Measurements from ENCODE around the gene THRB. TPM values are rescaled to one million over a fixed set of nuclear protein-coding genes. Genes with fewer than 3 reads are reported as not detected.

The THRB gene
- total RNA-seq, 3 donors from 2014 or later, result 29.8 to 40.2 (median 39.2) TPM

- Histone ChIP-seq H3K9me3 (no peaks in the 10 kb centered on the region), H3K27me3 (no peaks in the 10 kb centered on the region), H3K4me3 (no peak overlapping the region), H3K4me1 (no peaks in the 10 kb centered on the region), H3K27ac (no peak overlapping the region), H3K36me3 (no peaks in the 10 kb centered on the region)
- DNase-seq (ENCODE audit: low spot score in 2 of 2), result no peak
- TF ChIP-seq CTCF (IDR thresholded peaks at IDR 0.05), result no peak
- TF ChIP-seq POLR2AphosphoS5 (IDR thresholded peaks at IDR 0.05), result no peak
- no peak for TF ChIP-seq POLR2A (IDR thresholded peaks at IDR 0.05)
- intact Hi-C loops (cut with DNase I; ENCODE audit: low total_unique reads), result no loop called here
Measured at GRCh38 chr3:24162929-24163328, 331.7 kb downstream of the THRB start.

GRCh38 chr3:24161841-24162240, 332.8 kb downstream of the THRB start:
- Histone ChIP-seq H3K4me3 (peak overlapping the region in 1 of 3 donors; percentile 35), H3K9me3 (no peaks in the 10 kb centered on the region), H3K36me3 (no peaks in the 10 kb centered on the region), H3K27ac (no peak overlapping the region), H3K27me3 (no peaks in the 10 kb centered on the region), H3K4me1 (no peaks in the 10 kb centered on the region)
- no peak for DNase-seq (ENCODE audit: low spot score in 2 of 2)
- intact Hi-C loops (cut with DNase I; ENCODE audit: low total_unique reads), result no loop called here
- TF ChIP-seq CTCF (IDR thresholded peaks at IDR 0.05) (no peak), POLR2A (IDR thresholded peaks at IDR 0.05) (no peak)

- intact Hi-C loops (cut with DNase I; ENCODE audit: low total_unique reads), result no loop called here
- no peak for DNase-seq (ENCODE audit: low spot score in 2 of 2)
- Histone ChIP-seq H3K27me3 (no peaks in the 10 kb centered on the region), H3K4me3 (no peak overlapping the region), H3K4me1 (no peaks in the 10 kb centered on the region), H3K9me3 (no peaks in the 10 kb centered on the region), H3K36me3 (no peaks in the 10 kb centered on the region), H3K27ac (no peak overlapping the region)
- TF ChIP-seq POLR2AphosphoS5 (IDR thresholded peaks at IDR 0.05), result no peak
- no peak for TF ChIP-seq CTCF (IDR thresholded peaks at IDR 0.05)
- no peak for TF ChIP-seq POLR2A (IDR thresholded peaks at IDR 0.05)
Measured at GRCh38 chr3:24160424-24161095, 334.1 kb downstream of the THRB start.

GRCh38 chr3:24158761-24159454, 335.7 kb downstream of the THRB start:
- H3K27me3 ChIP-seq, result no peaks in the 10 kb centered on the region
- no peak for TF ChIP-seq POLR2AphosphoS5 (IDR thresholded peaks at IDR 0.05)
- no peak for TF ChIP-seq POLR2A (IDR thresholded peaks at IDR 0.05)
- no peak for TF ChIP-seq CTCF (IDR thresholded peaks at IDR 0.05)
- no peak overlapping the region for H3K4me3 ChIP-seq
- H3K9me3 ChIP-seq, result no peaks in the 10 kb centered on the region
- H3K27ac ChIP-seq, result no peak overlapping the region
- H3K36me3 ChIP-seq, result no peaks in the 10 kb centered on the region
- no peak for DNase-seq (ENCODE audit: low spot score in 2 of 2)
- H3K4me1 ChIP-seq, result no peaks in the 10 kb centered on the region
- intact Hi-C loops (cut with DNase I; ENCODE audit: low total_unique reads), result no loop called here

- intact Hi-C loops (cut with DNase I; ENCODE audit: low total_unique reads), result no loop called here
- Histone ChIP-seq H3K27me3 (no peaks in the 10 kb centered on the region), H3K4me1 (no peaks in the 10 kb centered on the region), H3K36me3 (no peaks in the 10 kb centered on the region), H3K4me3 (no peak overlapping the region), H3K27ac (no peak overlapping the region), H3K9me3 (no peaks in the 10 kb centered on the region)
- TF ChIP-seq POLR2AphosphoS5 (IDR thresholded peaks at IDR 0.05) (no peak), POLR2A (IDR thresholded peaks at IDR 0.05) (no peak), CTCF (IDR thresholded peaks at IDR 0.05) (no peak)
- DNase-seq (ENCODE audit: low spot score in 2 of 2), result no peak
Measured at GRCh38 chr3:24157106-24157505, 337.5 kb downstream of the THRB start.
